ENCODE data around the gene DNASE1L3. TPM values are rescaled to one million over a fixed set of nuclear protein-coding genes. Genes with fewer than 3 reads are reported as not detected.

DNASE1L3 gene
- total and polyA plus RNA-seq, 2 of the 8 experiments (the other 6 are each of a cell fraction or from before 2014, with no cell fraction given) = not detected

- TF ChIP-seq CHD7 (IDR thresholded peaks at IDR 0.05; ENCODE audit: insufficient replicate concordance, low read length) (no peak), CTBP2 (IDR thresholded peaks at IDR 0.05; ENCODE audit: borderline replicate concordance, insufficient read depth, insufficient read length, low read length) (peak; percentile 42), ASH2L (IDR thresholded peaks at IDR 0.05; ENCODE audit: low read length) (no peak), EZH2 (IDR thresholded peaks at IDR 0.05; ENCODE audit: low read depth, low read length, severe bottlenecking) (no peak), BRCA1 (IDR thresholded peaks at IDR 0.05; ENCODE audit: low read depth, low read length) (no peak), SIN3A (conservative IDR thresholded peaks at IDR 0.05 in 1 of 2, IDR thresholded peaks at IDR 0.05 in 1 of 2; ENCODE audit: low read depth in 1 of 2, low read length in 2 of 2) (no peak), POU5F1 (IDR thresholded peaks at IDR 0.05; ENCODE audit: low read depth, low read length) (no peak), TAF1 (IDR thresholded peaks at IDR 0.05; ENCODE audit: low read depth, low read length) (0 out of 2 replicates have a peak, but pooled peaks have one; percentile 35), MAFK (IDR thresholded peaks at IDR 0.05; ENCODE audit: low read depth, low read length) (no peak), TAF7 (optimal IDR thresholded peaks at IDR 0.05; ENCODE audit: borderline replicate concordance, low read depth, low read length) (no peak)
Measured at GRCh38 chr3:58177747-58178527, 32.8 kb downstream of the DNASE1L3 start (continued).

Measured in H1 (cell line).